ENCODE data around the gene EFTUD2.

EFTUD2 gene

GRCh38 chr17:44881145-44881544 lies 18.1 kb downstream of the EFTUD2 start:
- H3K4me3 ChIP-seq (ENCODE audit: low read depth, low read length): no peak overlapping the region
- DNase-seq (ENCODE audit: low read depth): no peak
- TF ChIP-seq CTCF (conservative IDR thresholded peaks at IDR 0.05; ENCODE audit: low read depth, low read length): no peak

- TF ChIP-seq CTCF (conservative IDR thresholded peaks at IDR 0.05; ENCODE audit: low read depth, low read length): no peak
- no peak overlapping the region for H3K4me3 ChIP-seq (ENCODE audit: low read depth, low read length)
- DNase-seq (ENCODE audit: low read depth): no peak
These were observed 19.2 kb downstream of the EFTUD2 start for GRCh38 chr17:44880062-44880461.

GRCh38 chr17:44879376-44879775 lies 19.9 kb downstream of the EFTUD2 start:
- no peak for TF ChIP-seq CTCF (conservative IDR thresholded peaks at IDR 0.05; ENCODE audit: low read depth, low read length)
- DNase-seq (ENCODE audit: low read depth): no peak
- no peak overlapping the region for H3K4me3 ChIP-seq (ENCODE audit: low read depth, low read length)

- H3K4me3 ChIP-seq (ENCODE audit: low read depth, low read length): no peak overlapping the region
- TF ChIP-seq CTCF (conservative IDR thresholded peaks at IDR 0.05; ENCODE audit: low read depth, low read length): peak; percentile 71
- DNase-seq (ENCODE audit: low read depth): peak; percentile 60
These were observed 20.5 kb downstream of the EFTUD2 start for GRCh38 chr17:44878627-44879221.

GRCh38 chr17:44877121-44877520 lies 22.1 kb downstream of the EFTUD2 start:
- H3K4me3 ChIP-seq (ENCODE audit: low read depth, low read length): no peak overlapping the region
- no peak for TF ChIP-seq CTCF (conservative IDR thresholded peaks at IDR 0.05; ENCODE audit: low read depth, low read length)
- no peak for DNase-seq (ENCODE audit: low read depth)

- no peak for TF ChIP-seq CTCF (conservative IDR thresholded peaks at IDR 0.05; ENCODE audit: low read depth, low read length)
- DNase-seq (ENCODE audit: low read depth): no peak
- H3K4me3 ChIP-seq (ENCODE audit: low read depth, low read length): no peak overlapping the region
These were observed 23.5 kb downstream of the EFTUD2 start for GRCh38 chr17:44875761-44876160.

GRCh38 chr17:44872131-44872768 lies 27.0 kb downstream of the EFTUD2 start:
- H3K4me3 ChIP-seq (ENCODE audit: low read depth, low read length): no peak overlapping the region
- DNase-seq (ENCODE audit: low read depth): no peak
- TF ChIP-seq CTCF (conservative IDR thresholded peaks at IDR 0.05; ENCODE audit: low read depth, low read length): no peak

All from choroid plexus epithelial cell (primary cell).